HFFc6 (cell line): Measurements from ENCODE around the gene CFTR. TPM values are rescaled to one million over a fixed set of nuclear protein-coding genes. Genes with fewer than 3 reads are reported as not detected.

Experiments used
- DNase-seq: peaks from one replicate; pipeline ENCODE4 v3.0.0-alpha.2; 2018
- H3K27ac Mint-ChIP-seq: 2 replicates; pipeline ENCODE4 v1.8.0; 2020; ENCODE audit warnings: mild to moderate bottlenecking, mixed read lengths
- H3K27me3 Mint-ChIP-seq: 2 replicates; pipeline ENCODE4 v1.8.0; 2021; ENCODE audit warnings: mild to moderate bottlenecking, moderate library complexity, mixed read lengths; ENCODE audit not compliant: insufficient read depth
- H3K36me3 Mint-ChIP-seq: 2 replicates; pipeline ENCODE4 v1.8.0; 2021; ENCODE audit warnings: low read depth, mixed read lengths
- H3K4me1 Mint-ChIP-seq: 2 replicates; pipeline ENCODE4 v1.8.0; 2020; ENCODE audit warnings: low read depth, mixed read lengths
- H3K4me3 Mint-ChIP-seq: 2 replicates; pipeline ENCODE4 v1.8.0; 2020; ENCODE audit warnings: mild to moderate bottlenecking, moderate library complexity, mixed read lengths
- H3K9me3 Mint-ChIP-seq: 2 replicates; pipeline ENCODE4 v1.8.0; 2020; ENCODE audit warnings: mild to moderate bottlenecking, mixed read lengths
- CTCF ChIP-seq: fragments of 200-600 bp; sonication (generic); IDR thresholded peaks from 2 replicates; pipeline ENCODE4 v1.5.0; 2021; ENCODE audit warnings: antibody characterized with exemption, mild to moderate bottlenecking
- total RNA-seq, 6 experiments: library from RNA; stranded (reverse); fragmentation: NEBNext Ultra II Directional; extraction: Animal tissue kit (Norgen Biotek cat#: 25700); gene quantifications; 2 replicates in 1 of 6; 3 replicates in 5 of 6; pipeline ENCODE4 v1.2.3, GENCODE V29; 2021

CFTR gene
- total RNA-seq, 6 experiments from 2014 or later: not detected

GRCh38 chr7:117531595-117532244, 51.9 kb downstream of the CFTR start:
- peaks cover 3% of the 10 kb centered on the region; the same call in 1 of the 2 replicates for H3K9me3 Mint-ChIP-seq
- TF ChIP-seq CTCF: no peak
- no peak overlapping the region for H3K4me3 Mint-ChIP-seq
- H3K27ac Mint-ChIP-seq: no peak overlapping the region
- H3K4me1 Mint-ChIP-seq: no peaks in the 10 kb centered on the region
- no peaks in the 10 kb centered on the region for H3K27me3 Mint-ChIP-seq
- DNase-seq: no peak
- no peaks in the 10 kb centered on the region for H3K36me3 Mint-ChIP-seq

GRCh38 chr7:117538053-117538452, 58.2 kb downstream of the CFTR start:
- no peak for DNase-seq
- Mint-ChIP-seq H3K27ac (no peak overlapping the region), H3K36me3 (no peaks in the 10 kb centered on the region), H3K27me3 (no peaks in the 10 kb centered on the region), H3K4me1 (no peaks in the 10 kb centered on the region), H3K4me3 (no peak overlapping the region), H3K9me3 (no peaks in the 10 kb centered on the region; the same call in none of the 2 replicates)
- no peak for TF ChIP-seq CTCF

GRCh38 chr7:117544061-117544460, 64.2 kb downstream of the CFTR start:
- no peak for TF ChIP-seq CTCF
- Mint-ChIP-seq H3K9me3 (peaks cover 12% of the 10 kb centered on the region), H3K27ac (no peak overlapping the region), H3K4me3 (no peak overlapping the region), H3K4me1 (no peaks in the 10 kb centered on the region), H3K27me3 (no peaks in the 10 kb centered on the region), H3K36me3 (no peaks in the 10 kb centered on the region)
- DNase-seq: no peak

GRCh38 chr7:117548035-117548434, 68.2 kb downstream of the CFTR start:
- no peak for DNase-seq
- Mint-ChIP-seq H3K4me1 (no peaks in the 10 kb centered on the region), H3K9me3 (peaks cover 17% of the 10 kb centered on the region), H3K27me3 (no peaks in the 10 kb centered on the region), H3K27ac (no peak overlapping the region), H3K36me3 (no peaks in the 10 kb centered on the region), H3K4me3 (no peak overlapping the region)
- no peak for TF ChIP-seq CTCF

GRCh38 chr7:117550625-117551024, 70.8 kb downstream of the CFTR start:
- Mint-ChIP-seq H3K36me3 (no peaks in the 10 kb centered on the region), H3K9me3 (peaks cover 15% of the 10 kb centered on the region), H3K4me1 (no peaks in the 10 kb centered on the region), H3K4me3 (no peak overlapping the region), H3K27ac (no peak overlapping the region), H3K27me3 (no peaks in the 10 kb centered on the region)
- no peak for DNase-seq
- TF ChIP-seq CTCF: no peak
